Measurements from ENCODE around the gene CAT.

DNA sequence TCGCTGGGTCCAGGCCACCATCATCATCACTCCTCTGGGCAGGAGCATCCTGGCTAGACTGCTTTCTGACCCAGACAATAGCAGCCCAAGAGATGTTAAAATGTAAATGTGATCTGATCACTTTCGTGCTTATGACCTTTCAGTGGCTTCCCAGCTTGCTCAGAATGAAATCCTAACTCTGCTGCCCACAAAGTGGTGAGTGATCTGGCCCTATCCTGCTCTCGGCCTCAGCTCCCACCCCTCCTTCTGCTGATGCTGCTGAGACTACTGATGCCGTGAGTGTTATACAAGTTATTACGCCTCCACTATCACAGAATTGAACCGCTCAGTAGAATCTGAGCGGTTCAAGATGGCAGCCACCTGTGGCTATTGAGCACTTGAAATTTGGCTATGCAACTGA lies 48.7 kb downstream of the CAT start:
- TF ChIP-seq, protein P1, sequence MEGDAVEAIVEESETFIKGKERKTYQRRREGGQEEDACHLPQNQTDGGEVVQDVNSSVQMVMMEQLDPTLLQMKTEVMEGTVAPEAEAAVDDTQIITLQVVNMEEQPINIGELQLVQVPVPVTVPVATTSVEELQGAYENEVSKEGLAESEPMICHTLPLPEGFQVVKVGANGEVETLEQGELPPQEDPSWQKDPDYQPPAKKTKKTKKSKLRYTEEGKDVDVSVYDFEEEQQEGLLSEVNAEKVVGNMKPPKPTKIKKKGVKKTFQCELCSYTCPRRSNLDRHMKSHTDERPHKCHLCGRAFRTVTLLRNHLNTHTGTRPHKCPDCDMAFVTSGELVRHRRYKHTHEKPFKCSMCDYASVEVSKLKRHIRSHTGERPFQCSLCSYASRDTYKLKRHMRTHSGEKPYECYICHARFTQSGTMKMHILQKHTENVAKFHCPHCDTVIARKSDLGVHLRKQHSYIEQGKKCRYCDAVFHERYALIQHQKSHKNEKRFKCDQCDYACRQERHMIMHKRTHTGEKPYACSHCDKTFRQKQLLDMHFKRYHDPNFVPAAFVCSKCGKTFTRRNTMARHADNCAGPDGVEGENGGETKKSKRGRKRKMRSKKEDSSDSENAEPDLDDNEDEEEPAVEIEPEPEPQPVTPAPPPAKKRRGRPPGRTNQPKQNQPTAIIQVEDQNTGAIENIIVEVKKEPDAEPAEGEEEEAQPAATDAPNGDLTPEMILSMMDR (conservative IDR thresholded peaks at IDR 0.05 in 1 of 2, IDR thresholded peaks at IDR 0.05 in 1 of 2; ENCODE audit: low read depth in 1 of 2, low read length in 2 of 2) = no peak
- no peak for TF ChIP-seq EZH2 (IDR thresholded peaks at IDR 0.05; ENCODE audit: low read length, missing control alignments)

All from fibroblast of lung (primary cell).